Putamen (tissue), 1 donor: Measurements from ENCODE around the gene CEP162.
"Not testable (repeated sequence)": the region's sequence is repeated elsewhere in the genome, so short reads cannot be mapped to it uniquely, and the experiment has no call there.

Source experiments
- DNase-seq: peaks from one replicate; pipeline ENCODE4 v3.0.0-alpha.2; 2016; ENCODE audit warnings: low spot score

CEP162 gene

GRCh38 chr6:84086545-84087429 lies 140.7 kb downstream of the CEP162 start:
- no peak for DNase-seq

GRCh38 chr6:84086056-84086455 lies 141.4 kb downstream of the CEP162 start:
- no peak for DNase-seq

GRCh38 chr6:84084705-84085104 lies 142.7 kb downstream of the CEP162 start:
- not testable (repeated sequence) for DNase-seq

- no peak for DNase-seq
Measured at GRCh38 chr6:84082689-84083265, 144.7 kb downstream of the CEP162 start.

GRCh38 chr6:84081222-84081621 lies 146.2 kb downstream of the CEP162 start:
- no peak for DNase-seq

GRCh38 chr6:84078335-84078734 lies 149.1 kb downstream of the CEP162 start:
- no peak for DNase-seq

- no peak for DNase-seq
Measured at GRCh38 chr6:84077645-84078044, 149.8 kb downstream of the CEP162 start.

GRCh38 chr6:84074988-84075781 lies 152.3 kb downstream of the CEP162 start:
- DNase-seq: no peak
